ENCODE data around the gene RDH11. TPM values are rescaled to one million over a fixed set of nuclear protein-coding genes. Genes with fewer than 3 reads are reported as not detected.

The RDH11 gene
- total RNA-seq, 1 experiment from 2014 or later: 125 TPM

DNA sequence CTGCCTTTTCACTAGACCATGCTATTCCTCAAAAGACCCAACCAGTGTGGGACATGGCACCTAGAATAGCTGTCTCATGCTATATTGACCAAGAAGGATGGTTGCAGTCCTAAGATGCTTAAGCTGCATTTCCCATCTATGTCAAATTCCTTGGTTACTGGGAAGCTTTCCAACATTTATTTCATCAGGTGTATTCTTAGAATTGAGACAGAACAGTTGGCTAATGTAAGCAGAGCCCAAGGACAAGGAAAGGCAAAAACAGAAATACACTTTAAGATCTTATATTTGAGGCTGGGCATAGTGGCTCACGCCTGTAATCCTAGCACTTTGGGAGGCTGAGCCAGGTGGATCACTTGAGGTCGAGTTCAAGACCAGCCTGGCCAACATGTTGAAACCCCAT lies 51.1 kb downstream of the RDH11 start:
- intact Hi-C loops (cut with micrococcal nuclease): no loop called here
- POLR2A ChIA-PET (ENCODE audit: unreplicated experiment): interaction anchor here (0.7 kb wide), 1 partner anchor 29 kb away, joined by 3 read pairs; no protein-coding TSS in a partner anchor
- CTCF ChIA-PET: no interaction called here

DNA sequence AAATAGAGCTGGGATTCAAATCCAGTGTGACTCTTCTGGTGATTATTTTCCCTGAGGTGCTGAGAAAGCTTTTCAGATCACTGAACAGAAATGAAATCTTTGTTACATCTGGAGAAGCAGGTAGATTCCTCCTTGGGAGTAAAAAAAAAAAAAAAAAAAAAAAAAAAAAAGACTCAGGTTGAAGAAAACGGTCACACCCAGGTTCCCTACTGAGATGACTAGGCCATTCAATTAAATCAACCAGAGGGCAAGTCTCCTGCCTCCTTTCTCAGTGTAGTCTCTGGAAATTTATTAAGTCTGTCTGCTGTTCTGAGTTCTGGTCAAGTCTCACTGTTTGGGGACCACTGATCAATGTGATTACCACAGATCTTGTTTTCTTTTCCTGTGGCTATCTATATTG lies 51.9 kb downstream of the RDH11 start:
- Histone ChIP-seq H3K9me2 (replicated peaks; ENCODE audit: low read length) (no peaks in the 10 kb centered on the region), H3K79me2 (ENCODE audit: low read length) (no peaks in the 10 kb centered on the region), H3K9ac (ENCODE audit: low read length) (no peak overlapping the region), H3K36me3 (ENCODE audit: low read depth, low read length) (peaks cover 7% of the 10 kb centered on the region), H3K9me3 (ENCODE audit: low read length) (no peaks in the 10 kb centered on the region), H3K4me3 (ENCODE audit: low read length) (no peak overlapping the region), H3K4me1 (ENCODE audit: insufficient read depth, low read length) (no peaks in the 10 kb centered on the region), H3K27ac (ENCODE audit: low read length) (no peak overlapping the region), H2AFZ (ENCODE audit: low read length) (no peak overlapping the region), H3K4me2 (ENCODE audit: low read length) (no peak overlapping the region), H3K27me3 (ENCODE audit: low read length) (no peaks in the 10 kb centered on the region), H4K20me1 (ENCODE audit: low read length) (no peaks in the 10 kb centered on the region), H3F3A (ENCODE audit: low read length, unreplicated experiment) (no peaks in the 10 kb centered on the region)
- intact Hi-C loops (cut with micrococcal nuclease): no loop called here
- TF ChIP-seq EZH2 (IDR thresholded peaks at IDR 0.05; ENCODE audit: low read length, unreplicated experiment): no peak
- no peak for TF ChIP-seq EZH2phosphoT487 (IDR thresholded peaks at IDR 0.05; ENCODE audit: borderline replicate concordance, low read length)
- TF ChIP-seq, protein P1, sequence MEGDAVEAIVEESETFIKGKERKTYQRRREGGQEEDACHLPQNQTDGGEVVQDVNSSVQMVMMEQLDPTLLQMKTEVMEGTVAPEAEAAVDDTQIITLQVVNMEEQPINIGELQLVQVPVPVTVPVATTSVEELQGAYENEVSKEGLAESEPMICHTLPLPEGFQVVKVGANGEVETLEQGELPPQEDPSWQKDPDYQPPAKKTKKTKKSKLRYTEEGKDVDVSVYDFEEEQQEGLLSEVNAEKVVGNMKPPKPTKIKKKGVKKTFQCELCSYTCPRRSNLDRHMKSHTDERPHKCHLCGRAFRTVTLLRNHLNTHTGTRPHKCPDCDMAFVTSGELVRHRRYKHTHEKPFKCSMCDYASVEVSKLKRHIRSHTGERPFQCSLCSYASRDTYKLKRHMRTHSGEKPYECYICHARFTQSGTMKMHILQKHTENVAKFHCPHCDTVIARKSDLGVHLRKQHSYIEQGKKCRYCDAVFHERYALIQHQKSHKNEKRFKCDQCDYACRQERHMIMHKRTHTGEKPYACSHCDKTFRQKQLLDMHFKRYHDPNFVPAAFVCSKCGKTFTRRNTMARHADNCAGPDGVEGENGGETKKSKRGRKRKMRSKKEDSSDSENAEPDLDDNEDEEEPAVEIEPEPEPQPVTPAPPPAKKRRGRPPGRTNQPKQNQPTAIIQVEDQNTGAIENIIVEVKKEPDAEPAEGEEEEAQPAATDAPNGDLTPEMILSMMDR (conservative IDR thresholded peaks at IDR 0.05; ENCODE audit: low read depth, low read length): no peak
- CTCF ChIA-PET: no interaction called here
- DNase-seq (no peak), ATAC-seq (no peak)
- BruUV-seq (replicated peaks): TSS peak; percentile 1
- POLR2A ChIA-PET (ENCODE audit: unreplicated experiment): interaction anchor here (0.7 kb wide), 1 partner anchor 30 kb away, joined by 3 read pairs; no protein-coding TSS in a partner anchor

More for the DNA sequence above, 51.1 kb downstream of the RDH11 start:
- no peaks in the 10 kb centered on the region for H3K9me2 ChIP-seq (replicated peaks; ENCODE audit: low read length)
- no peak overlapping the region for H3K4me3 ChIP-seq (ENCODE audit: low read length)
- no peaks in the 10 kb centered on the region for H3K9me3 ChIP-seq (ENCODE audit: low read length)
- DNase-seq: no peak
- no peak overlapping the region for H3K27ac ChIP-seq (ENCODE audit: low read length)
- no peak overlapping the region for H2AFZ ChIP-seq (ENCODE audit: low read length)
- BruUV-seq (replicated peaks): no TSS peak
- no peaks in the 10 kb centered on the region for H4K20me1 ChIP-seq (ENCODE audit: low read length)
- H3K9ac ChIP-seq (ENCODE audit: low read length): no peak overlapping the region
- H3K27me3 ChIP-seq (ENCODE audit: low read length): no peaks in the 10 kb centered on the region
- H3K36me3 ChIP-seq (ENCODE audit: low read depth, low read length): peaks cover 13% of the 10 kb centered on the region
- H3F3A ChIP-seq (ENCODE audit: low read length, unreplicated experiment): no peaks in the 10 kb centered on the region
- TF ChIP-seq EZH2 (IDR thresholded peaks at IDR 0.05; ENCODE audit: low read length, unreplicated experiment) (no peak), EZH2phosphoT487 (IDR thresholded peaks at IDR 0.05; ENCODE audit: borderline replicate concordance, low read length) (no peak)
- TF ChIP-seq, protein P1 (conservative IDR thresholded peaks at IDR 0.05; ENCODE audit: low read depth, low read length): no peak
- no peaks in the 10 kb centered on the region for H3K4me1 ChIP-seq (ENCODE audit: insufficient read depth, low read length)
- ATAC-seq: no peak
- H3K79me2 ChIP-seq (ENCODE audit: low read length): no peaks in the 10 kb centered on the region
- no peak overlapping the region for H3K4me2 ChIP-seq (ENCODE audit: low read length)

DNA sequence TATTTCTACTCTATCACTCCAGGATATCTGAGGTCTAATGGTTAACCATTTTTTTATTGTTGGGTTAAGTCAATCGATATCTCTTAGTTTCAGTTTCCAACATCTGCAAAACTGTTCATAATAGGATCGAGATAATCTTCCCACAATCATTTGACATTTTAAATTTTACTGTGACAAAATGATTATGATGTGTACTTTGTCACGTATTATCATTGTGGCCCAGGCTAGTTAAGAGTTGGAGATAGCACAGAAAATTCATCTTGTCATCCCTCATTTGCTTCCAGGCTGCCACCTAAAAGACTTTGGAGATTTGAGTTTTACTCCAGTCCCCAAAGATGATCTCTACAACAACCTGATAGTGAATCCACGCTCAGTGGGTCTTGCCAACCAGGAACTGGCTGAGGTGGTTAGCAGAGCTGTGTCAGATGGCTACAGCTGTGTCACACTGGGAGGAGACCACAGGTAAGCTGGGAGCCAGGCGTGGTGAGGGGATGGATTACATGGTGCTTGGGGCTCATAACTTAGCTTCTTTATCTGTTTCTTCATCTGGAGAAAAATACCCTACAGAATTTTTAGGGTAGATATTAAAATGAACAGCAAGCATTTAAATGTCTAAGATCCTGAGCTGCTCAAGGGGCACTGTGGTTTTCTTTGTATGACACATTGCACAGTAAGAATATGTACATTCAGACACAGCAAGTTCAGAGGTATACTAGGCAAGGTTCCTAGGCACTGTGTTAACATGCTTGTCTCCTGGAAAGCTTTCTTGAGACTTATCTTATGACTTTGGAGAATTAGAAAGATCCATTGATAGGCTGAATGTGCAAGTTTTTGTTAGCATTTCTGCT lies 53.4 kb downstream of the RDH11 start:
- no peaks in the 10 kb centered on the region for H3K4me1 ChIP-seq (ENCODE audit: insufficient read depth, low read length)
- H3K4me3 ChIP-seq (ENCODE audit: low read length): no peak overlapping the region
- no peaks in the 10 kb centered on the region for H3K9me2 ChIP-seq (replicated peaks; ENCODE audit: low read length)
- TF ChIP-seq, protein P1 (conservative IDR thresholded peaks at IDR 0.05; ENCODE audit: low read depth, low read length): no peak
- no peak for TF ChIP-seq EZH2 (IDR thresholded peaks at IDR 0.05; ENCODE audit: low read length, unreplicated experiment)
- TF ChIP-seq EZH2phosphoT487 (IDR thresholded peaks at IDR 0.05; ENCODE audit: borderline replicate concordance, low read length): no peak
- peaks cover under 1% of the 10 kb centered on the region; the same call in 1 of the 2 replicates for H3K36me3 ChIP-seq (ENCODE audit: low read depth, low read length)
- H3K9ac ChIP-seq (ENCODE audit: low read length): no peak overlapping the region
- DNase-seq: no peak
- ChIA-PET CTCF (no interaction called here), POLR2A (ENCODE audit: unreplicated experiment) (interaction anchor here (0.6 kb wide), 1 partner anchor 42 kb away, joined by 4 read pairs; the partner anchor contains the start of gene PIGH)
- no peak overlapping the region for H3K27ac ChIP-seq (ENCODE audit: low read length)
- no peaks in the 10 kb centered on the region for H3K79me2 ChIP-seq (ENCODE audit: low read length)
- H3F3A ChIP-seq (ENCODE audit: low read length, unreplicated experiment): no peaks in the 10 kb centered on the region
- H3K9me3 ChIP-seq (ENCODE audit: low read length): no peaks in the 10 kb centered on the region
- BruUV-seq (replicated peaks): no TSS peak
- intact Hi-C loops (cut with micrococcal nuclease): no loop called here
- no peak for ATAC-seq
- no peak overlapping the region for H2AFZ ChIP-seq (ENCODE audit: low read length)
- H4K20me1 ChIP-seq (ENCODE audit: low read length): no peaks in the 10 kb centered on the region
- no peak overlapping the region for H3K4me2 ChIP-seq (ENCODE audit: low read length)
- H3K27me3 ChIP-seq (ENCODE audit: low read length): no peaks in the 10 kb centered on the region

All from PC-3 (cell line).